ENCODE results near the gene CSTPP1.

Gene CSTPP1

DNA sequence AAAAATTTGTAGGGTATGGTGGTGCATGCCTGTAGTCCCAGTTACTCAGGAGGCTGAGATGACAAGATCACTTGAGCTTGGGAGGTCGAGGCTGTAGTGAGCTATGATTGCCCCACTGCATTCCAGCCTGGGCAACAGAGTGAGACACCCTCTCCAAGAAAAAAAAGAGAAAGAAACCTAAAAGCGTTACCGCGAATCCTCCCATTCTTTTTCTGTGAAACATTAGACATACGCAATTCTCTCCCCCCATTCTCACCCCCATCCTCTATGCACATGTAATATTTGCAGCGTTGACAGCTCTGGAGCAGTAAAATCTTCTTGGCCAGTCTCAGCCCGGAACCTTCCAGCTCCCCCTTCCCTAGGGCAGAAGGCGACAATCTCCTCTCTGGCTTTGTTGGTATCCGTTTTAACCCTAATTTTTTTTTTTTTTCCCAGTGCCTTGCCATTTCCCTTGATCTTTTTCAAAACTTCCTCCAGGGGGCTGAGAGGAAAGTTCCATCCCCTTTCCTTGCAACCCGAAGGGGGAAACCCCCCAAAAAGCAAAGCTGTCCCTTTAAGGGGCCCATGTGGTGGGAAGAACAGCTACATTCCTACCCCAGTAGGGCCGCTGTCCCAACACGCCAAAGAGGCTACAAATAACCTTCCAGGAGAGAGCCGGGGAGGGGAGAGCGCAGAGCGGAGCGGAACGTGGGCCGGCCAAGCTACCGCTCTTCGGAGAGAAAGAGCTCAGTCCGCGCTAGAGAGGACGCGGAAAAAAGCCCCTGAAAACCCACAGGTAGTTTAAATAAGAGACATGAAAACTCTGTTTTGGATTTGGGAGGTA lies 20.1 kb upstream of the CSTPP1 start:
- Histone ChIP-seq H3K4me2 (ENCODE audit: low read depth, low read length, poor library complexity, severe bottlenecking) (no peak overlapping the region), H3K4me3 (ENCODE audit: insufficient read depth, low read length, poor library complexity, severe bottlenecking) (no peak overlapping the region), H2AFZ (ENCODE audit: low read depth, low read length, severe bottlenecking) (no peak overlapping the region)

GRCh38 chr11:46917109-46917761 lies 19.3 kb upstream of the CSTPP1 start:
- TF ChIP-seq EZH2phosphoT487 (conservative IDR thresholded peaks at IDR 0.05; ENCODE audit: low read length) (no peak), CTCF (IDR thresholded peaks at IDR 0.05; ENCODE audit: insufficient read depth, low read length, poor library complexity, severe bottlenecking) (no peak)
- no peaks in the 10 kb centered on the region for H3K9me3 ChIP-seq (ENCODE audit: insufficient read depth, low read length)
- H3K4me2 ChIP-seq (ENCODE audit: low read depth, low read length, poor library complexity, severe bottlenecking): peak overlapping the region; percentile 73
- H3K4me3 ChIP-seq (ENCODE audit: insufficient read depth, low read length, poor library complexity, severe bottlenecking): no peak overlapping the region
- no peak overlapping the region for H3K27ac ChIP-seq (ENCODE audit: low read depth, low read length)
- H3K36me3 ChIP-seq (ENCODE audit: low read length): no peaks in the 10 kb centered on the region
- H2AFZ ChIP-seq (ENCODE audit: low read depth, low read length, severe bottlenecking): no peak overlapping the region
- H3K9ac ChIP-seq (ENCODE audit: low read length): no peak overlapping the region
- H3K79me2 ChIP-seq (ENCODE audit: insufficient read depth, low read length): no peaks in the 10 kb centered on the region
- H3K9me2 ChIP-seq (replicated peaks; ENCODE audit: insufficient read depth, low read length): no peaks in the 10 kb centered on the region
- no peaks in the 10 kb centered on the region for H4K20me1 ChIP-seq (ENCODE audit: low read depth, low read length)
- peaks cover 4% of the 10 kb centered on the region; the same call in 1 of the 2 replicates for H3K27me3 ChIP-seq (ENCODE audit: low read length)
- peaks cover 6% of the 10 kb centered on the region; the same call in 1 of the 2 replicates for H3F3A ChIP-seq (ENCODE audit: insufficient read depth)

More for the DNA sequence above, 20.1 kb upstream of the CSTPP1 start:
- Histone ChIP-seq H3K27ac (ENCODE audit: low read depth, low read length) (no peak overlapping the region), H4K20me1 (ENCODE audit: low read depth, low read length) (no peaks in the 10 kb centered on the region), H3K79me2 (ENCODE audit: insufficient read depth, low read length) (no peaks in the 10 kb centered on the region), H3K36me3 (ENCODE audit: low read length) (no peaks in the 10 kb centered on the region), H3K9ac (ENCODE audit: low read length) (no peak overlapping the region), H3K9me3 (ENCODE audit: insufficient read depth, low read length) (no peaks in the 10 kb centered on the region), H3F3A (ENCODE audit: insufficient read depth) (peaks cover 6% of the 10 kb centered on the region; the same call in 1 of the 2 replicates), H3K27me3 (ENCODE audit: low read length) (peaks cover 4% of the 10 kb centered on the region; the same call in 1 of the 2 replicates), H3K9me2 (replicated peaks; ENCODE audit: insufficient read depth, low read length) (no peaks in the 10 kb centered on the region)
- no peak for TF ChIP-seq EZH2phosphoT487 (conservative IDR thresholded peaks at IDR 0.05; ENCODE audit: low read length)
- TF ChIP-seq CTCF (IDR thresholded peaks at IDR 0.05; ENCODE audit: insufficient read depth, low read length, poor library complexity, severe bottlenecking): no peak

DNA sequence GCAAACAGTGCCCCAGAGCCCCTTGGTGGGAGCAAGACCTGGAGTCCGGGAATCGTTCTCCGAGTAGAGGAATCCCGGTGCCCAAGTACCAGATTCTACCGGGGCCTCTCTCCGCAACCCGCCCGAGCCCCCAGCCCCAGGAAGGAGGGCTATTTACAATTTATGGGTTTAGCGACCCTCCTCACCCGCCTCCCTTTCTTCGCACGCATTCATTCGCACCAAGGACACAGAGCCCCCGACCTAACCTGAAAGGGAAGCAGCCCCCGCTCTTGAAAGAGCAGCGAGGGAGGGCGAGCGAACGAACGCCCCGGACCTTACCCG lies 18.8 kb upstream of the CSTPP1 start:
- H3K4me3 ChIP-seq (ENCODE audit: insufficient read depth, low read length, poor library complexity, severe bottlenecking): peak overlapping the region; percentile 48
- H3K36me3 ChIP-seq (ENCODE audit: low read length): no peaks in the 10 kb centered on the region
- H4K20me1 ChIP-seq (ENCODE audit: low read depth, low read length): no peaks in the 10 kb centered on the region
- H3K9me2 ChIP-seq (replicated peaks; ENCODE audit: insufficient read depth, low read length): no peaks in the 10 kb centered on the region
- peaks cover 4% of the 10 kb centered on the region; the same call in 1 of the 2 replicates for H3K27me3 ChIP-seq (ENCODE audit: low read length)
- H3K9ac ChIP-seq (ENCODE audit: low read length): peak overlapping the region; percentile 44
- H3K4me2 ChIP-seq (ENCODE audit: low read depth, low read length, poor library complexity, severe bottlenecking): peak overlapping the region; percentile 73
- H3K27ac ChIP-seq (ENCODE audit: low read depth, low read length): no peak overlapping the region
- no peaks in the 10 kb centered on the region for H3K9me3 ChIP-seq (ENCODE audit: insufficient read depth, low read length)
- H3F3A ChIP-seq (ENCODE audit: insufficient read depth): peaks cover 6% of the 10 kb centered on the region; the same call in 1 of the 2 replicates
- H3K79me2 ChIP-seq (ENCODE audit: insufficient read depth, low read length): no peaks in the 10 kb centered on the region
- no peak for TF ChIP-seq CTCF (IDR thresholded peaks at IDR 0.05; ENCODE audit: insufficient read depth, low read length, poor library complexity, severe bottlenecking)
- TF ChIP-seq EZH2phosphoT487 (conservative IDR thresholded peaks at IDR 0.05; ENCODE audit: low read length): no peak
- H2AFZ ChIP-seq (ENCODE audit: low read depth, low read length, severe bottlenecking): no peak overlapping the region
